Kidney (tissue), 14 donors: ENCODE measurements around the gene ASB6. TPM values are rescaled to one million over a fixed set of nuclear protein-coding genes. Genes with fewer than 3 reads are reported as not detected.

Experiments used
- DNase-seq, 5 donors: peaks; one replicate each; pipeline ENCODE4 v3.0.0-alpha.2; 2013 to 2020
- FAIRE-seq: peaks from 2 replicates; lab custom pipeline; 2012; peaks lifted over from hg19 to GRCh38; lab: Jason Lieb, UNC
- H3K27ac ChIP-seq, 2 donors: one replicate each; pipeline ENCODE4 v1.7.0; 2013; ENCODE audit warnings: low read depth in 2 of 2, low read length in 2 of 2, inconsistent platforms in 1 of 2
- H3K27me3 ChIP-seq: one replicate; pipeline ENCODE4 v1.7.1; 2013; ENCODE audit warnings: low read length, inconsistent platforms; ENCODE audit not compliant: control insufficient read depth, insufficient read depth
- H3K36me3 ChIP-seq, 3 donors: one replicate each; pipeline versions ENCODE4 v1.7.0 to v1.7.1; 2013; ENCODE audit warnings: low read length in 3 of 3, control low read depth in 1 of 3, inconsistent platforms in 1 of 3; ENCODE audit not compliant: insufficient read depth in 3 of 3, control insufficient read depth in 2 of 3
- H3K4me1 ChIP-seq, 3 donors: one replicate each; pipeline versions ENCODE4 v1.7.0 to v1.7.1; 2013; ENCODE audit warnings: low read length in 3 of 3, inconsistent platforms in 1 of 3, low read depth in 1 of 3; ENCODE audit not compliant: control insufficient read depth in 2 of 3, insufficient read depth in 2 of 3
- H3K4me3 ChIP-seq, 3 donors: one replicate each; pipeline versions ENCODE4 v1.7.0 to v1.8.1; 2013; ENCODE audit warnings: low read length in 3 of 3, control low read depth in 1 of 3, inconsistent platforms in 1 of 3
- H3K9ac ChIP-seq, 3 donors: one replicate each; pipeline versions ENCODE4 v1.7.0 to v1.7.1; 2013; ENCODE audit warnings: low read length in 3 of 3, control low read depth in 1 of 3, inconsistent platforms in 1 of 3
- H3K9me3 ChIP-seq, 3 donors: one replicate each; pipeline versions ENCODE4 v1.7.0 to v1.7.1; 2013; ENCODE audit warnings: low read length in 3 of 3, control low read depth in 1 of 3, inconsistent platforms in 1 of 3; ENCODE audit not compliant: control insufficient read depth in 2 of 3, insufficient read depth in 1 of 3
- intact Hi-C: fragments of 100-400 bp; cut with DNase I; formaldehyde crosslinking; loops from one replicate; pipeline ENCODE4 v1.11.1; 2022
- polyA plus RNA-seq: library from polyadenylated mRNA; stranded (reverse); fragments of 350-450 nt; fragmentation: Illumina TruSeq; extraction: RNeasy Lipid Tissue Mini Kit (QIAGEN cat#74804); gene quantifications from one replicate; pipeline ENCODE4 v1.2.3, GENCODE V29; 2014; ENCODE audit warnings: low read depth, low replicate concordance; ENCODE audit not compliant: insufficient read depth
- total RNA-seq: library from RNA; stranded (reverse); fragmentation: NEBNext Ultra II Directional; extraction: Animal tissue kit (Norgen Biotek cat#: 25700); gene quantifications from one replicate; pipeline ENCODE4 v1.2.1, GENCODE V29; 2021
- TF ChIP-seq, protein P1 (sequence below): IDR thresholded peaks from 3 replicates; pipeline ENCODE4 v1.5.1; 2012; ENCODE audit warnings: mild to moderate bottlenecking, moderate library complexity, borderline replicate concordance; ENCODE audit not compliant: insufficient read depth; ENCODE audit errors: extremely low read depth
- donor health status: control.
- donor health status: control.
- donor health status: control.
- donor health status: control.
- donor health status: control.
- donor health status: DM: yes; HTN: yes; CAD: no.
- donor health status: Normal renal cell carcinoma (clear cell type).

Gene ASB6
- total and polyA plus RNA-seq, 2 donors from 2014 or later: 18.1 to 22.5 TPM

- TF ChIP-seq, protein P1, sequence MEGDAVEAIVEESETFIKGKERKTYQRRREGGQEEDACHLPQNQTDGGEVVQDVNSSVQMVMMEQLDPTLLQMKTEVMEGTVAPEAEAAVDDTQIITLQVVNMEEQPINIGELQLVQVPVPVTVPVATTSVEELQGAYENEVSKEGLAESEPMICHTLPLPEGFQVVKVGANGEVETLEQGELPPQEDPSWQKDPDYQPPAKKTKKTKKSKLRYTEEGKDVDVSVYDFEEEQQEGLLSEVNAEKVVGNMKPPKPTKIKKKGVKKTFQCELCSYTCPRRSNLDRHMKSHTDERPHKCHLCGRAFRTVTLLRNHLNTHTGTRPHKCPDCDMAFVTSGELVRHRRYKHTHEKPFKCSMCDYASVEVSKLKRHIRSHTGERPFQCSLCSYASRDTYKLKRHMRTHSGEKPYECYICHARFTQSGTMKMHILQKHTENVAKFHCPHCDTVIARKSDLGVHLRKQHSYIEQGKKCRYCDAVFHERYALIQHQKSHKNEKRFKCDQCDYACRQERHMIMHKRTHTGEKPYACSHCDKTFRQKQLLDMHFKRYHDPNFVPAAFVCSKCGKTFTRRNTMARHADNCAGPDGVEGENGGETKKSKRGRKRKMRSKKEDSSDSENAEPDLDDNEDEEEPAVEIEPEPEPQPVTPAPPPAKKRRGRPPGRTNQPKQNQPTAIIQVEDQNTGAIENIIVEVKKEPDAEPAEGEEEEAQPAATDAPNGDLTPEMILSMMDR: no peak
- Histone ChIP-seq H3K4me1 (no peaks in the 10 kb centered on the region), H3K9me3 (no peaks in the 10 kb centered on the region), H3K27ac (no peak overlapping the region), H3K36me3 (no peaks in the 10 kb centered on the region), H3K27me3 (no peaks in the 10 kb centered on the region), H3K4me3 (no peak overlapping the region), H3K9ac (no peak overlapping the region)
- DNase-seq: no peak
- FAIRE-seq: no peak
- intact Hi-C loops: no loop called here
Measured at GRCh38 chr9:129681924-129682323, 40.0 kb upstream of the ASB6 start.

- Histone ChIP-seq H3K9me3 (no peaks in the 10 kb centered on the region), H3K36me3 (no peaks in the 10 kb centered on the region), H3K27ac (no peak overlapping the region), H3K4me3 (no peak overlapping the region), H3K9ac (no peak overlapping the region), H3K4me1 (no peaks in the 10 kb centered on the region), H3K27me3 (no peaks in the 10 kb centered on the region)
- FAIRE-seq: no peak
- intact Hi-C loops: no loop called here
- DNase-seq: no peak
- TF ChIP-seq, protein P1: no peak
Measured at GRCh38 chr9:129679537-129679936, 37.6 kb upstream of the ASB6 start.

DNA sequence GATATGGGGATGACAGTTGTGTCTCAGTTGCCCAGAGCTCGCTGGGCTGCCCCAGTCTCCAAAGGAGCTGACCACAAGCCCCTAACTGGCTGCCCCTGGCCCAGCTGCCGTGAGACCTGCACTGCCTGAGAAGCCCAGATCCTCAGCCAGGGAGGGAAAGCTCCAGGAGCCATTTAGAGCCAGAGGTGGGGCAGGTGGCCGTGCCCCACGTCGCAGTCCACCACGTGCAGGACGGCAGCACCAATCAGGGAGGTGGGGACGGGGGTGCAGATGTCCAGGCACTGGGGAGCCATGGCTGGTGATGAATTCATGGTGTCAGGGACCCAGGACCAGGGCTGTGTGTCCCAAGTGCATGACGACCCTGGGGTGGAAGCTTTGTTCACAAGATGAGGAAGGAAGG is 36.9 kb upstream of the ASB6 start:
- TF ChIP-seq, protein P1: no peak
- intact Hi-C loops: no loop called here
- no peaks in the 10 kb centered on the region for H3K27me3 ChIP-seq
- H3K4me1 ChIP-seq: no peaks in the 10 kb centered on the region
- FAIRE-seq (no peak), DNase-seq (no peak)
- H3K9me3 ChIP-seq: no peaks in the 10 kb centered on the region
- no peak overlapping the region for H3K27ac ChIP-seq
- no peaks in the 10 kb centered on the region for H3K36me3 ChIP-seq
- H3K9ac ChIP-seq: no peak overlapping the region
- H3K4me3 ChIP-seq: no peak overlapping the region

DNA sequence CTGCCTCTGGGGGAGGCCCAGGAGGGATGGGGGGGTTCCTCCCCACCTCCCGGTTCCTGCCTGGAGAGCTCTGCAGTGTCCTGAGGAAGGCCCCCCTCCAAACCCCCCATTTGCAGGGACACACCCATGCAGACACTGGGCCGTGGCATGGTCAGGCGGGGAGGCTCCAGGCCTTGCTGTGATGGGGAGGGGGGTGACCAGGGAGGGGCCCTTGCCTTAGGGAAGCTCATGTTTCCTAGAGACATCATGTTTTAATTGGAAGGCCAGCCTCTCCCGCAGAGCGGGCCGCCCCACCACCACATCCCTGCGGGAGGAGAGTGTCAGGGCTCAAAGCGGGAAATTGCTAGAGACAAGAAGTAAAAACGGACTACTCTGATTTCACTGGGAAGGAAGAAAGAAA is 35.5 kb upstream of the ASB6 start:
- intact Hi-C loops: no loop called here
- Histone ChIP-seq H3K27me3 (no peaks in the 10 kb centered on the region), H3K9ac (no peak overlapping the region), H3K27ac (no peak overlapping the region), H3K4me1 (no peaks in the 10 kb centered on the region), H3K36me3 (no peaks in the 10 kb centered on the region), H3K9me3 (no peaks in the 10 kb centered on the region), H3K4me3 (no peak overlapping the region)
- DNase-seq: peak in 4 of 5 donors; percentile 52 to 69 (median 62)
- TF ChIP-seq, protein P1: no peak
- no peak for FAIRE-seq
